ENCODE data around the gene APOBEC3B. TPM values are rescaled to one million over a fixed set of nuclear protein-coding genes. Genes with fewer than 3 reads are reported as not detected.

Gene APOBEC3B
- total RNA-seq, 4 donors from 2014 or later = 1.1 to 5.3 (median 3.1) TPM; not detected in 1

DNA sequence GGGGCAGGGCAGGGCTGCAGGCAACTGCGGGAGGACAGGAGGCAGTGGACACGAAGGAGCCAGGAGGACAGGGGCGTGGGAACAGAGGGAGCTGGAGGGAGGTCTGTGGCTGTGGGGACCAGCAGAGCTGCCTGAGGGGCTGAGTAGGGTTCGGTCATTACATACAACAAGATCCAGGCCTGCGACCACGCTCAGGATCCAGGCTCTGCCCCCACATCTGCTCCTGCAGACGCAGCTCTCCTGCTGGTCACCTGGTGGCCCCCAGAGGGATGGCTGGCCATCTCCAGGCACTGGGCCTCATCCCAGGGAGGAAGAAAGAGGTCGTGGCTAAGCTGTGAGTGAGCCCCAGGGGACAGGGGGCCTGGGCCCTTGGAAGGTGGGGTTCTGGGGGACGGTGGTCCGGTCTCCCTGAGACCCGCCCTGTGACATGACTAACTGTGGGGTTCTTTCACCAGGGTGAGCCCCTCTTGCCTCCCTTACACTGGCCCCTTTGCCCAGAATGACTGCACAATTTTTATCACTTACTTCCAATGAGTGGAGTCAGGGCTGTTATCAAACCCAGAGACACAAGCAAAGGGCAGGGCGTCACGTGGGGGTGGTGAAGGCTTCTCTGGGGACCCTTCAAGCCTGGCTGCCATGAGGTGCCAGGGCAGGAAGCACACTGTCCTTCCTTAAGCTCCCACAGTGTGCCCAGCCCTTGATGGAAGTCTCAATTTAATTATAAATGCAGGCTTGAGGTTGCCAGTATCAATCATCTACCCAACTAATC lies 31.4 kb upstream of the APOBEC3B start:
- intact Hi-C loops (cut with DNase I) = no loop called here
- H3K4me3 ChIP-seq = no peak overlapping the region
- TF ChIP-seq, protein P1, sequence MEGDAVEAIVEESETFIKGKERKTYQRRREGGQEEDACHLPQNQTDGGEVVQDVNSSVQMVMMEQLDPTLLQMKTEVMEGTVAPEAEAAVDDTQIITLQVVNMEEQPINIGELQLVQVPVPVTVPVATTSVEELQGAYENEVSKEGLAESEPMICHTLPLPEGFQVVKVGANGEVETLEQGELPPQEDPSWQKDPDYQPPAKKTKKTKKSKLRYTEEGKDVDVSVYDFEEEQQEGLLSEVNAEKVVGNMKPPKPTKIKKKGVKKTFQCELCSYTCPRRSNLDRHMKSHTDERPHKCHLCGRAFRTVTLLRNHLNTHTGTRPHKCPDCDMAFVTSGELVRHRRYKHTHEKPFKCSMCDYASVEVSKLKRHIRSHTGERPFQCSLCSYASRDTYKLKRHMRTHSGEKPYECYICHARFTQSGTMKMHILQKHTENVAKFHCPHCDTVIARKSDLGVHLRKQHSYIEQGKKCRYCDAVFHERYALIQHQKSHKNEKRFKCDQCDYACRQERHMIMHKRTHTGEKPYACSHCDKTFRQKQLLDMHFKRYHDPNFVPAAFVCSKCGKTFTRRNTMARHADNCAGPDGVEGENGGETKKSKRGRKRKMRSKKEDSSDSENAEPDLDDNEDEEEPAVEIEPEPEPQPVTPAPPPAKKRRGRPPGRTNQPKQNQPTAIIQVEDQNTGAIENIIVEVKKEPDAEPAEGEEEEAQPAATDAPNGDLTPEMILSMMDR (IDR thresholded peaks at IDR 0.05) = no peak
- H3K4me1 ChIP-seq = peaks cover 0 to 36% (median 7%) of the 10 kb centered on the region in 3 donors
- peaks cover 0 to 32% (median 0%) of the 10 kb centered on the region in 4 donors for H3K27me3 ChIP-seq
- no peaks in the 10 kb centered on the region for H3K36me3 ChIP-seq
- DNase-seq = no peak
- WGBS, 2 donors = 75 to 80% methylated on average over 6 to 13 of the region's 13 CpGs
- no peaks in the 10 kb centered on the region for H3K9me3 ChIP-seq
- no peak overlapping the region for H3K27ac ChIP-seq

DNA sequence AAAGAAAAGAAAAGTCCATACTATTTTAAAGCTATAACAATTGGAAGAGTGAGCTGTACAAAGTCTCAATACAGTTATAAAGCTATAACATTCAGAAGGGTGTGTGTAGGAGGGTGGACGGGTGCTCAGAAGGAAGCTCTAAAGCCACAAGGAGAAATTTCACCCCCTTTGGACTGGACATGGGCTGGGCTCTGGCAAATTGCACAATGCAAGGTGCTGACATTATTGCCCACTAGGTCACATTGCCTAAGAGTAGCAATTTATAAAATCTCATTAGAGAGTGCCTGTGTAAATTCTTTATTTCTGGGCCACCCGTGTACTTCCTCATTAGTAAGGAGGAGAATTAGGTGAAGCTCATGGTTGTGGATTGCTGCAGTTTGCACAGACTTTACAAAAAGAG lies 30.4 kb upstream of the APOBEC3B start:
- no peak for TF ChIP-seq POLR2A (IDR thresholded peaks at IDR 0.05)
- TF ChIP-seq, protein P1 (IDR thresholded peaks at IDR 0.05) = no peak
- Histone ChIP-seq H3K27me3 (peaks cover 0 to 28% (median 0%) of the 10 kb centered on the region in 4 donors), H3K27ac (no peak overlapping the region), H3K4me3 (no peak overlapping the region), H3K4me1 (peaks cover 0 to 26% (median 7%) of the 10 kb centered on the region in 3 donors), H3K9me3 (no peaks in the 10 kb centered on the region), H3K36me3 (no peaks in the 10 kb centered on the region)
- no peak for DNase-seq
- WGBS, 2 donors = 57 to 75% methylated on average over 2 of the region's 2 CpGs
- intact Hi-C loops (cut with DNase I) = no loop called here

DNA sequence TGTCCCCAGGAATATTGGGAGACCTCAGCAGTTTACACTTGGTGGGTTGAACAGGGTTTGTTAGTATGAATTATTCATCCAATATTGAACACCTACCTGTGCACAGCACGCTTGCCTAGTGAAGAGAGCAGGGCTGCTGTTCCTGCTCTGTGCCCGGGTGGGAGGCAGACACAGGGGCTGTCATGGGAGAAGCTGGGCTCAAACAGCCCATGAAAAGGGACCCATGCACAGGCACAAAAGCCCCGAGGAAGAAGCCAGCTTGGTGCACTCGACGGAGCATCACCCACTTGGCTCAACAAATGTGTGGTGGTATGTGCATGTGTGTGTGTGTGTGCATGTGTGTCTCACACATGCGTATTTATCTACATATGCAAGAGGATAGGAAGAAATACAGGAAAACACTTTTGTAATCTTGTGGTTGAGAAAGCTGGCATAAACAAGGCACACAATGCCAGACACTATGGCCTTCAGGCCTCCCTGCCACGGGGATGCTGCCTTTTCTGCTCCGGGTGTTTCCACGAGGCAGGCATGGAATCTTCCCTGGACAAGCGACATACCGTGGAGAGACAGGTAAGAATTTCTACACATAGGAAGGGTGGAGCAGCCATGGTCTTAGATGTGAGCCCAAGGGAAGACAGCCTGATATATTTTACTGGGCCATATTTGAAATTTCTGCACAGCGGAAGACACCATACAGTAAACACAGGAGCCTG lies 29.7 kb upstream of the APOBEC3B start:
- no peaks in the 10 kb centered on the region for H3K36me3 ChIP-seq
- TF ChIP-seq POLR2A (IDR thresholded peaks at IDR 0.05) = no peak
- TF ChIP-seq, protein P1 (IDR thresholded peaks at IDR 0.05) = no peak
- no peak overlapping the region for H3K27ac ChIP-seq
- H3K4me1 ChIP-seq = peaks cover 0 to 24% (median 7%) of the 10 kb centered on the region in 3 donors
- no peak for DNase-seq
- H3K4me3 ChIP-seq = no peak overlapping the region
- WGBS, 2 donors = 80 to 84% methylated on average over 7 to 12 of the region's 12 CpGs
- H3K9me3 ChIP-seq = no peaks in the 10 kb centered on the region
- intact Hi-C loops (cut with DNase I) = no loop called here
- H3K27me3 ChIP-seq = peaks cover 0 to 21% (median 0%) of the 10 kb centered on the region in 4 donors

DNA sequence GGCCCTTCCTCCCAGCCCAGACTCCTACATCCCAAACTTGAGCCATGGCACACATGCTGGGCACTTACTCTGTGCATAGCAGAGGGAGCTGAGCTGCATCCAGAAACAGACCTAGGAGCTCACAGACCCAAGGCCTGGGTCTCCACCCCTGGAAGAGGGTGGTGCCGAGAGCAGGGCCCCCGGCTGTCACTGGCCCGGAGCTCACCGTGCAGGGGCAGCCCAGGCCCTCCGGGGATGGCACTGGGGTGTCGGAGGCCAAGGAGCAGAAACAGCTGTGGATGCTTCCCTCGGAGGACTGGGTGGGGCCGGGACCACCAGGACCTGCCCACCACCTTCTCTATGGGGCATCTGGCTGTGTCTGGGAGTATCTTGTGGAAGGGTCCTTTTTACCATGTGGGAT lies 29.1 kb upstream of the APOBEC3B start:
- Histone ChIP-seq H3K4me3 (no peak overlapping the region), H3K27ac (no peak overlapping the region), H3K36me3 (no peaks in the 10 kb centered on the region), H3K27me3 (peaks cover 0 to 15% (median 0%) of the 10 kb centered on the region in 4 donors), H3K4me1 (peaks cover 0 to 25% (median 7%) of the 10 kb centered on the region in 3 donors), H3K9me3 (no peaks in the 10 kb centered on the region)
- WGBS, 2 donors = no CpG with 5 or more reads among the region's 8 CpGs
- TF ChIP-seq, protein P1 (IDR thresholded peaks at IDR 0.05) = no peak
- TF ChIP-seq POLR2A (IDR thresholded peaks at IDR 0.05) = no peak
- intact Hi-C loops (cut with DNase I) = no loop called here
- no peak for DNase-seq

Data from esophagus squamous epithelium (tissue), 5 donors.